Muscle layer of colon (tissue), 2 donors: ENCODE results near the gene LSAMP.

Experiments used
- H3K27ac ChIP-seq: one replicate; pipeline ENCODE4 v1.7.0; 2013; ENCODE audit warnings: low read depth, mild to moderate bottlenecking, low read length, moderate library complexity
- H3K27me3 ChIP-seq, 2 donors: one replicate each; pipeline ENCODE4 v1.7.0; 2013; ENCODE audit warnings: low read length in 2 of 2, mild to moderate bottlenecking in 2 of 2; ENCODE audit not compliant: insufficient read depth in 2 of 2, control insufficient read depth in 1 of 2
- H3K36me3 ChIP-seq: one replicate; pipeline ENCODE4 v1.7.0; 2013; ENCODE audit warnings: mild to moderate bottlenecking, low read length; ENCODE audit not compliant: insufficient read depth
- H3K4me1 ChIP-seq: one replicate; pipeline ENCODE4 v1.7.0; 2013; ENCODE audit warnings: mild to moderate bottlenecking, low read length; ENCODE audit not compliant: insufficient read depth
- H3K4me3 ChIP-seq, 2 donors: one replicate each; pipeline ENCODE4 v1.7.0; 2013; ENCODE audit warnings: low read length in 2 of 2, low read depth in 1 of 2, mild to moderate bottlenecking in 1 of 2, moderate library complexity in 1 of 2
- H3K9ac ChIP-seq: one replicate; pipeline ENCODE4 v1.7.0; 2013; ENCODE audit warnings: low read length
- H3K9me3 ChIP-seq: one replicate; pipeline ENCODE4 v1.7.0; 2013; ENCODE audit warnings: mild to moderate bottlenecking, low read length
- donor health status: abdominal sarcoma.
- donor health status: Adenocarcinoma of cecum.

Gene LSAMP

GRCh38 chr3:116445311-116445841 is at the start of gene LSAMP:
TSS of gene LSAMP (minus strand) at chr3:116445487.
- H3K36me3 ChIP-seq: no peaks in the 10 kb centered on the region
- H3K27ac ChIP-seq: peak within 1 kb of the TSS; percentile 60
- peak within 1 kb of the TSS; percentile 96 for H3K9ac ChIP-seq
- peak within 1 kb of the TSS; percentile 56 to 97 for H3K4me3 ChIP-seq
- no peaks in the 10 kb centered on the region for H3K27me3 ChIP-seq
- H3K4me1 ChIP-seq: peaks cover 19% of the 10 kb centered on the region
- H3K9me3 ChIP-seq: no peaks in the 10 kb centered on the region

- Histone ChIP-seq H3K36me3 (no peaks in the 10 kb centered on the region), H3K4me1 (no peaks in the 10 kb centered on the region)
Observed at GRCh38 chr3:116492379-116492778, 47.1 kb upstream of the LSAMP start.

GRCh38 chr3:116483135-116483534 is 37.8 kb upstream of the LSAMP start:
- Histone ChIP-seq H3K27me3 (no peaks in the 10 kb centered on the region), H3K4me1 (no peaks in the 10 kb centered on the region), H3K9ac (no peak overlapping the region), H3K36me3 (no peaks in the 10 kb centered on the region), H3K27ac (no peak overlapping the region), H3K9me3 (no peaks in the 10 kb centered on the region), H3K4me3 (no peak overlapping the region)

More at GRCh38 chr3:116492379-116492778, 47.1 kb upstream of the LSAMP start:
- no peaks in the 10 kb centered on the region for H3K27me3 ChIP-seq
- no peaks in the 10 kb centered on the region for H3K9me3 ChIP-seq
- H3K9ac ChIP-seq: no peak overlapping the region
- H3K27ac ChIP-seq: no peak overlapping the region
- no peak overlapping the region for H3K4me3 ChIP-seq

- H3K9me3 ChIP-seq: no peaks in the 10 kb centered on the region
- H3K27me3 ChIP-seq: no peaks in the 10 kb centered on the region
- H3K4me3 ChIP-seq: no peak overlapping the region
- H3K36me3 ChIP-seq: no peaks in the 10 kb centered on the region
- peaks cover 3% of the 10 kb centered on the region for H3K4me1 ChIP-seq
- no peak overlapping the region for H3K27ac ChIP-seq
- H3K9ac ChIP-seq: no peak overlapping the region
Observed at GRCh38 chr3:116476691-116477090, 31.4 kb upstream of the LSAMP start.

GRCh38 chr3:116474801-116475200 is 29.5 kb upstream of the LSAMP start:
- H3K27me3 ChIP-seq: no peaks in the 10 kb centered on the region

GRCh38 chr3:116474032-116474780 is 28.9 kb upstream of the LSAMP start:
- peaks cover 3% of the 10 kb centered on the region for H3K4me1 ChIP-seq
- no peaks in the 10 kb centered on the region for H3K9me3 ChIP-seq
- no peaks in the 10 kb centered on the region for H3K36me3 ChIP-seq
- H3K9ac ChIP-seq: no peak overlapping the region
- no peak overlapping the region for H3K27ac ChIP-seq
- no peaks in the 10 kb centered on the region for H3K27me3 ChIP-seq
- H3K4me3 ChIP-seq: no peak overlapping the region

More at GRCh38 chr3:116474801-116475200, 29.5 kb upstream of the LSAMP start:
- no peak overlapping the region for H3K27ac ChIP-seq
- H3K4me1 ChIP-seq: peaks cover 3% of the 10 kb centered on the region
- H3K4me3 ChIP-seq: no peak overlapping the region
- no peaks in the 10 kb centered on the region for H3K36me3 ChIP-seq
- H3K9me3 ChIP-seq: no peaks in the 10 kb centered on the region
- no peak overlapping the region for H3K9ac ChIP-seq

GRCh38 chr3:116473602-116474001 is 28.3 kb upstream of the LSAMP start:
- no peaks in the 10 kb centered on the region for H3K27me3 ChIP-seq
- H3K36me3 ChIP-seq: no peaks in the 10 kb centered on the region
- H3K27ac ChIP-seq: no peak overlapping the region
- no peak overlapping the region for H3K4me3 ChIP-seq
- no peaks in the 10 kb centered on the region for H3K9me3 ChIP-seq
- H3K4me1 ChIP-seq: peaks cover 3% of the 10 kb centered on the region
- no peak overlapping the region for H3K9ac ChIP-seq

- Histone ChIP-seq H3K9me3 (no peaks in the 10 kb centered on the region), H3K4me3 (no peak overlapping the region), H3K36me3 (no peaks in the 10 kb centered on the region), H3K27me3 (no peaks in the 10 kb centered on the region), H3K9ac (no peak overlapping the region), H3K4me1 (peaks cover 3% of the 10 kb centered on the region), H3K27ac (no peak overlapping the region)
Observed at GRCh38 chr3:116470605-116471197, 25.4 kb upstream of the LSAMP start.

GRCh38 chr3:116469546-116469945 is 24.3 kb upstream of the LSAMP start:
- no peak overlapping the region for H3K4me3 ChIP-seq
- no peak overlapping the region for H3K27ac ChIP-seq
- H3K9ac ChIP-seq: no peak overlapping the region
- no peaks in the 10 kb centered on the region for H3K9me3 ChIP-seq
- no peaks in the 10 kb centered on the region for H3K27me3 ChIP-seq
- no peaks in the 10 kb centered on the region for H3K36me3 ChIP-seq
- H3K4me1 ChIP-seq: peaks cover 3% of the 10 kb centered on the region

- Histone ChIP-seq H3K4me1 (no peaks in the 10 kb centered on the region), H3K9me3 (no peaks in the 10 kb centered on the region), H3K27ac (no peak overlapping the region), H3K27me3 (no peaks in the 10 kb centered on the region), H3K9ac (no peak overlapping the region), H3K36me3 (no peaks in the 10 kb centered on the region), H3K4me3 (no peak overlapping the region)
Observed at GRCh38 chr3:116464276-116464798, 19.1 kb upstream of the LSAMP start.

- no peak overlapping the region for H3K27ac ChIP-seq
- H3K9me3 ChIP-seq: no peaks in the 10 kb centered on the region
- no peak overlapping the region for H3K4me3 ChIP-seq
- no peaks in the 10 kb centered on the region for H3K4me1 ChIP-seq
- no peak overlapping the region for H3K9ac ChIP-seq
- H3K27me3 ChIP-seq: no peaks in the 10 kb centered on the region
- no peaks in the 10 kb centered on the region for H3K36me3 ChIP-seq
Observed at GRCh38 chr3:116453666-116454346, 8.5 kb upstream of the LSAMP start.
